Neuronal stem cell (in vitro differentiated cells): ENCODE data around the gene FLCN.
"Not testable (repeated sequence)": the region's sequence is repeated elsewhere in the genome, so short reads cannot be mapped to it uniquely, and the experiment has no call there.

Source experiments
- DNase-seq: peaks from one replicate; pipeline ENCODE4 v3.0.0-alpha.2; 2013; ENCODE audit warnings: low spot score
- H2AFZ ChIP-seq: one replicate; pipeline ENCODE4 v1.6.1; 2013; ENCODE audit warnings: mild to moderate bottlenecking, low read length, inconsistent platforms
- H2AK5ac ChIP-seq: 2 replicates; pipeline ENCODE4 v1.6.1; 2013; ENCODE audit warnings: low read depth, mild to moderate bottlenecking, inconsistent platforms, low read length, moderate library complexity, mixed read lengths
- H2BK120ac ChIP-seq: 2 replicates; pipeline ENCODE4 v1.6.1; 2013; ENCODE audit warnings: low read depth, mild to moderate bottlenecking, inconsistent platforms, low read length, moderate library complexity, mixed read lengths
- H2BK12ac ChIP-seq: one replicate; pipeline ENCODE4 v1.6.1; 2013; ENCODE audit warnings: low read length, inconsistent platforms
- H2BK15ac ChIP-seq: 2 replicates; pipeline ENCODE4 v1.6.1; 2013; ENCODE audit warnings: mild to moderate bottlenecking, low read length, inconsistent platforms, mixed read lengths
- H2BK5ac ChIP-seq: one replicate; pipeline ENCODE4 v1.6.1; 2013; ENCODE audit warnings: inconsistent platforms, mild to moderate bottlenecking, low read length, moderate library complexity
- H3K14ac ChIP-seq: one replicate; pipeline ENCODE4 v1.6.1; 2013; ENCODE audit warnings: low read length, inconsistent platforms
- H3K18ac ChIP-seq: 2 replicates; pipeline ENCODE4 v1.6.1; 2013; ENCODE audit warnings: low read length, inconsistent platforms
- H3K23ac ChIP-seq: 2 replicates; pipeline ENCODE4 v1.6.1; 2013; ENCODE audit warnings: low read depth, mild to moderate bottlenecking, mixed read lengths, low read length, inconsistent platforms; ENCODE audit not compliant: poor library complexity
- H3K27ac ChIP-seq: replicated peaks from 3 replicates; pipeline ENCODE4 v1.5.1; 2013; ENCODE audit warnings: low read length, inconsistent platforms
- H3K27me3 ChIP-seq, 3 experiments: 2 replicates each; pipeline ENCODE4 v1.6.1; 2013; ENCODE audit warnings: low read length in 3 of 3, mild to moderate bottlenecking in 2 of 3, inconsistent platforms in 1 of 3, low read depth in 1 of 3, mixed read lengths in 1 of 3, moderate library complexity in 1 of 3; ENCODE audit not compliant: control insufficient read depth in 3 of 3, insufficient read depth in 3 of 3
- H3K36me3 ChIP-seq, 2 donors: replicated peaks in 1 of 2; 2 replicates each; pipeline ENCODE4 v1.6.1; 2013; ENCODE audit warnings: low read length in 2 of 2; ENCODE audit not compliant: control insufficient read depth in 2 of 2, insufficient read depth in 2 of 2
- H3K4ac ChIP-seq: 2 replicates; pipeline ENCODE4 v1.6.1; 2013; ENCODE audit warnings: inconsistent platforms, mild to moderate bottlenecking, low read length, moderate library complexity
- H3K4me1 ChIP-seq, 2 donors: 1 replicate in 1 of 2; 2 replicates in 1 of 2; pipeline ENCODE4 v1.6.1; 2013; ENCODE audit warnings: low read length in 2 of 2, low read depth in 1 of 2; ENCODE audit not compliant: control insufficient read depth in 2 of 2, insufficient read depth in 1 of 2
- H3K4me2 ChIP-seq: one replicate; pipeline ENCODE4 v1.6.1; 2013; ENCODE audit warnings: mild to moderate bottlenecking, low read length, inconsistent platforms; ENCODE audit not compliant: insufficient read depth, poor library complexity, severe bottlenecking
- H3K4me3 ChIP-seq, 2 donors: 2 replicates each; pipeline ENCODE4 v1.5.1; 2013; ENCODE audit warnings: low read length in 2 of 2, mild to moderate bottlenecking in 2 of 2, inconsistent platforms in 1 of 2, moderate library complexity in 1 of 2
- H3K79me1 ChIP-seq: one replicate; pipeline ENCODE4 v1.6.1; 2013; ENCODE audit warnings: low read depth, mild to moderate bottlenecking, inconsistent platforms, low read length, moderate library complexity
- H3K9ac ChIP-seq: one replicate; pipeline ENCODE4 v1.6.1; 2013; ENCODE audit warnings: mild to moderate bottlenecking, low read depth, low read length, inconsistent platforms; ENCODE audit not compliant: poor library complexity
- H3K9me3 ChIP-seq, 2 donors: replicated peaks in 1 of 2; 2 replicates each; pipeline versions ENCODE3 to v1.6.1; 2013; ENCODE audit warnings: low read length in 2 of 2, mild to moderate bottlenecking in 2 of 2, inconsistent platforms in 1 of 2, low read depth in 1 of 2, mixed read lengths in 1 of 2, moderate library complexity in 1 of 2; ENCODE audit not compliant: control insufficient read depth in 2 of 2, insufficient read depth in 1 of 2
- H4K8ac ChIP-seq: one replicate; pipeline ENCODE4 v1.6.1; 2013; ENCODE audit warnings: low read depth, mild to moderate bottlenecking, inconsistent platforms, low read length, moderate library complexity
- H4K91ac ChIP-seq: one replicate; pipeline ENCODE4 v1.6.1; 2013; ENCODE audit warnings: low read length, low read depth, mild to moderate bottlenecking, inconsistent platforms; ENCODE audit not compliant: poor library complexity
- WGBS, 2 donors: extraction: QIAGEN DNeasy Blood & Tissue Kit; methylation state at CpG; one replicate each; pipeline ENCODE4 v1.1.7; 2013; ENCODE audit warnings: missing lambda C conversion rate in 2 of 2, mixed read lengths in 1 of 2; ENCODE audit not compliant: insufficient read length in 2 of 2, insufficient replicate concordance in 1 of 2; ENCODE audit errors: extremely low coverage in 2 of 2; 5-methylcytosine and 5-hydroxymethylcytosine counted together

Gene FLCN

DNA sequence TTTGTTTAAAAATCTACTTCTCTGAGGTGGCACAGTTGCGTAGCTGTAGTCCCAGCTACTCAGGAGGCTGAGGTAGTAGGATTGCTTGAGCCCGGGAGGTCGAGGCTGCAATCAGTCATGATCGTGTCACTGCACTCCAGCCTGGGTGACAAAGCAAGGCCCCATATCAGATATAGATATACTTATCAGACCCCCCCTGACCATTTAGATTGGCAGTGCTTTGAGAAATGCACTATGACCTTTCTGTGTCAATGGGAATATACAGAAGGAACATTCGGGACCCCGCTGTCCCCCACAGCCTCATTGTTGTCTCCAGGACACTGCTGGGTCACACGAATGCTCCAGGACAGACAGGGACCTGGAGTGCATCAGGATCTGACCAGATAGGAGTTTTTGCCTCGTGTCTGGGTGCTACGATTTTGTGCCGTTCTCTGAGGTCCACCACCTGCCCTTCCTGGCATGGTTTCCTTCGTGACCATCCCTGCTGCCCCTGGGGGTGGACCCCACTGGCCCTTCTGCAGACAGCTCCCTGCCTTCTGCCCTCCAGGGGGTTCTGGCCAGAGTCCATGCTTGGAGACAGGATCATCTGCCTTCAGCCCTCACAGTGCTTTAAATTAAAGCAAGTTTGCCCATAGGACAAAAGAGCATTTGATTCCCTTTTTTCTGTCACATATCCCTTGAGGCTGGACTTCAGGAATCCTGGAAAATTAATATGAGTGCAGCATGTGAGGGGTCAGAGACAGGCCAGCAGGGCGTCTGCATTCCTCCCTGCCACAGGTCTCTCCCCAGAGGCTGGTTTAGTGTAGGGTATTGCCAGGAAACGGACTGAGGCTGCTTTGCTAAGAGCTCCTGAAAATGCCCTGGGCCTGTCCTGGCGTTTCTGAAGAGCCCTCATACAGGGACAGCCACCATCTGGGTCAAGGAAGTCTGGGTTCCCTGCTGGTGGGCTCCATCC is 50.1 kb downstream of the FLCN start:
- no CpG with 5 or more reads among the region's 14 CpGs for WGBS, 2 donors
- H3K9ac ChIP-seq, result no peak overlapping the region
- H3K27ac ChIP-seq, result no peak overlapping the region
- no peak overlapping the region for H3K18ac ChIP-seq
- no peak overlapping the region for H4K8ac ChIP-seq
- H2BK5ac ChIP-seq, result no peak overlapping the region
- H3K14ac ChIP-seq, result no peak overlapping the region
- H3K27me3 ChIP-seq, result no peaks in the 10 kb centered on the region
- H4K91ac ChIP-seq, result no peak overlapping the region
- no peak overlapping the region for H2AK5ac ChIP-seq
- H3K79me1 ChIP-seq, result no peaks in the 10 kb centered on the region
- no peak overlapping the region for H2BK15ac ChIP-seq
- H3K9me3 ChIP-seq, result no peaks in the 10 kb centered on the region
- H3K23ac ChIP-seq, result no peak overlapping the region
- no peak overlapping the region for H2BK120ac ChIP-seq
- no peak overlapping the region for H3K4me3 ChIP-seq
- DNase-seq, result no peak
- no peak overlapping the region for H3K4ac ChIP-seq
- no peak overlapping the region for H3K4me2 ChIP-seq
- H2BK12ac ChIP-seq, result no peak overlapping the region
- peaks cover 5 to 55% of the 10 kb centered on the region in 2 donors for H3K36me3 ChIP-seq
- peaks cover 2 to 4% of the 10 kb centered on the region in 2 donors for H3K4me1 ChIP-seq
- H2AFZ ChIP-seq, result no peak overlapping the region

DNA sequence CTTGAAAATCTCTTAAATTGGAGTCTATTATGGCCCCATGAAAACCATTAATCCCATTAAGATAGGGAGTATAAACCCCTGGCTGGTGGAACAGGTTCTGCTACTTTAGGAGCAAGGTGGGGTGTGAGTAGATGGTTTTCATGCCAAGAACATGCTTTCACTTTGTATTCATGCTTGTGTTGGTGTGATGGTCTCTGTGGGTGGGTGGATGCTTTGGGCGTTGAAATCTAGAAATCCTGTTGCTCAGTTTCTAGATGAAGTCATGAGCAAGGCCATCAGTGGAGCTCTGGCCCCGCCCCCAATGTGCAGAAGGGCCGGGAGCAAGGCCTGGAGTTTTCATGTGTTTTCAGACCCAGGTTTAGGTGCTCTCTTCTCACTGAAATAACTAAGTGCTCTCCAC is 50.9 kb downstream of the FLCN start:
- H3K4me2 ChIP-seq, result no peak overlapping the region
- whole genome bisulfite sequencing, 2 donors, result no CpG with 5 or more reads among the region's 3 CpGs
- no peak overlapping the region for H3K14ac ChIP-seq
- no peak overlapping the region for H3K4ac ChIP-seq
- H2BK120ac ChIP-seq, result no peak overlapping the region
- no peak overlapping the region for H3K23ac ChIP-seq
- no peak overlapping the region for H2AK5ac ChIP-seq
- no peak overlapping the region for H3K4me3 ChIP-seq
- H3K9ac ChIP-seq, result no peak overlapping the region
- H2BK15ac ChIP-seq, result no peak overlapping the region
- no peak overlapping the region for H2BK5ac ChIP-seq
- H2AFZ ChIP-seq, result no peak overlapping the region
- H3K4me1 ChIP-seq, result no peaks in the 10 kb centered on the region
- no peak overlapping the region for H2BK12ac ChIP-seq
- H3K36me3 ChIP-seq, result peaks cover 7 to 62% of the 10 kb centered on the region in 2 donors
- H3K9me3 ChIP-seq, result no peaks in the 10 kb centered on the region
- H3K79me1 ChIP-seq, result no peaks in the 10 kb centered on the region
- no peak overlapping the region for H4K91ac ChIP-seq
- DNase-seq, result no peak
- H4K8ac ChIP-seq, result no peak overlapping the region
- H3K27me3 ChIP-seq, result no peaks in the 10 kb centered on the region
- H3K27ac ChIP-seq, result no peak overlapping the region
- no peak overlapping the region for H3K18ac ChIP-seq

DNA sequence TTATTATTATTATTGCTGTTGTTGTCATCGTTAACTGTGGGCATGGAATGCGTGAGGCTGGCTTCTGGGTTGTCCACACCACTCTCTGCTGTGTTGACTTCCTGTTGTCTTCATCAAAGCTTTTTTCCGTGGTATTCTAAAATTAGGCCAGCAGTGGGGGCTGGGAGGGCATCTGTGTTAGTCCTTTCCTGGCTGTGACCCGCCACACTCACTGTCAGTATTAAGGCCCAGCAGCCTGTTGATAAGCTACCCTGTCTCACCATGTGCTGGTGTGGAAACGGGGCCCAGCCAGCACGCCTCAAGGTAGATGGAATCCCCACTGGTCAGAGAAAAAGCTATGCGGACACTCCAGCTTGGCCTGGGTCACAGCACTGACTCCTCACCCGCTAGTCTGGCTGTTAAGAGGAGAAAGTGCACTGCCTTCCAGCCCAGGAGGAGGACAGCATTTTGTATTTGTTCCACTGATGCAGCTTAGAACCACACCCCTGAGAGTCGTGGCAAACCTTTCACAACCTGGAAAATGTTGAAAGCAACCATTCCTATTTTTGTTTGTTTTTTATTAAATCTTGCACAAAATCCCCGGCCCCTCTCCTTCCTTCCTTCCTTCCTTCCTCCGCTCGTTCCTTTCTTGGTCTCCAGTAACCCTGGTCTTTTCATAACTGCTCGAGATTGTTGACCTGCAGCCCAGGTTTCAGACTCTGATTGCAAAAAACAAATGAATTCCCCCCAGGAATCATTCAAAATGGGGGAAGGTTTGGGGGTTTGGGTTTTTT is 51.8 kb downstream of the FLCN start:
- H2BK5ac ChIP-seq, H4K91ac ChIP-seq, H3K4me3 ChIP-seq, H2BK15ac ChIP-seq, H2AFZ ChIP-seq, H3K4me1 ChIP-seq, H4K8ac ChIP-seq, H3K4ac ChIP-seq, H3K9me3 ChIP-seq, H3K27ac ChIP-seq, H2BK120ac ChIP-seq, H3K27me3 ChIP-seq, H3K14ac ChIP-seq, DNase-seq, H3K79me1 ChIP-seq, H3K4me2 ChIP-seq, H2AK5ac ChIP-seq, H3K23ac ChIP-seq, H2BK12ac ChIP-seq, H3K18ac ChIP-seq, H3K9ac ChIP-seq: not testable (repeated sequence)
- no CpG with 5 or more reads among the region's 13 CpGs for WGBS, 2 donors
- peaks cover 14 to 71% of the 10 kb centered on the region in 2 donors for H3K36me3 ChIP-seq

DNA sequence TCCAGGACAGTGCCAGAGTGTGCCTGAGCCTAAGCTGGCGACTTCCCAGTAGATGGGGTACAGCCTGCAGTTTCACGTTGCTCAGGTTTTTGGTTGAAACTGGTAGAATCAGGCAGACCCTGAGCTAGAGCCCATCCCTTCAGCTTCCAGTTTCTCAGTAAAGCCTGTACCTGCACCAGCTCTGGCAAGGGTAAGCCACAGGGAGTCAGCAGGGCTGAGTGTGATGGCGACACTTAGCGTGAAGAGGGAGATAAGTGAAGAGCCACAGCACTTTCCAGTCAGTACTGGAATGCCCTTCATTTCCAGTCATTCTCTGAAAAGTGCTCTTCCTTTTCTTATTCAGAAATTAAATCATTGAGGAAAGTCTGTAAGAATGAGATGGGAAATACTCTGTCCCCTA is 53.2 kb downstream of the FLCN start:
- no peak overlapping the region for H3K4me3 ChIP-seq
- no peak overlapping the region for H3K4ac ChIP-seq
- no peak for DNase-seq
- H3K23ac ChIP-seq, result no peak overlapping the region
- H3K14ac ChIP-seq, result no peak overlapping the region
- no peak overlapping the region for H3K18ac ChIP-seq
- H3K27me3 ChIP-seq, result no peaks in the 10 kb centered on the region
- no peaks in the 10 kb centered on the region for H3K4me1 ChIP-seq
- no peak overlapping the region for H2BK5ac ChIP-seq
- H3K4me2 ChIP-seq, result no peak overlapping the region
- no CpG with 5 or more reads among the region's 4 CpGs for WGBS, 2 donors
- H2BK12ac ChIP-seq, result no peak overlapping the region
- H2AK5ac ChIP-seq, result no peak overlapping the region
- H2AFZ ChIP-seq, result no peak overlapping the region
- no peak overlapping the region for H2BK120ac ChIP-seq
- H3K36me3 ChIP-seq, result peaks cover 20 to 79% of the 10 kb centered on the region in 2 donors
- no peak overlapping the region for H2BK15ac ChIP-seq
- H4K8ac ChIP-seq, result no peak overlapping the region
- no peaks in the 10 kb centered on the region for H3K79me1 ChIP-seq
- H3K9me3 ChIP-seq, result no peaks in the 10 kb centered on the region
- no peak overlapping the region for H4K91ac ChIP-seq
- H3K27ac ChIP-seq, result no peak overlapping the region
- H3K9ac ChIP-seq, result no peak overlapping the region
